Kidney (tissue), 14 donors: Measurements from ENCODE around the gene ACER3. TPM values are rescaled to one million over a fixed set of nuclear protein-coding genes. Genes with fewer than 3 reads are reported as not detected.

Source experiments
- DNase-seq, 5 donors: peaks; one replicate each; pipeline ENCODE4 v3.0.0-alpha.2; 2013 to 2020
- FAIRE-seq: peaks from 2 replicates; lab custom pipeline; 2012; peaks lifted over from hg19 to GRCh38; lab: Jason Lieb, UNC
- H3K27ac ChIP-seq, 2 donors: one replicate each; pipeline ENCODE4 v1.7.0; 2013; ENCODE audit warnings: low read depth in 2 of 2, low read length in 2 of 2, inconsistent platforms in 1 of 2
- H3K27me3 ChIP-seq: one replicate; pipeline ENCODE4 v1.7.1; 2013; ENCODE audit warnings: low read length, inconsistent platforms; ENCODE audit not compliant: control insufficient read depth, insufficient read depth
- H3K36me3 ChIP-seq, 3 donors: one replicate each; pipeline versions ENCODE4 v1.7.0 to v1.7.1; 2013; ENCODE audit warnings: low read length in 3 of 3, control low read depth in 1 of 3, inconsistent platforms in 1 of 3; ENCODE audit not compliant: insufficient read depth in 3 of 3, control insufficient read depth in 2 of 3
- H3K4me1 ChIP-seq, 3 donors: one replicate each; pipeline versions ENCODE4 v1.7.0 to v1.7.1; 2013; ENCODE audit warnings: low read length in 3 of 3, inconsistent platforms in 1 of 3, low read depth in 1 of 3; ENCODE audit not compliant: control insufficient read depth in 2 of 3, insufficient read depth in 2 of 3
- H3K4me3 ChIP-seq, 3 donors: one replicate each; pipeline versions ENCODE4 v1.7.0 to v1.8.1; 2013; ENCODE audit warnings: low read length in 3 of 3, control low read depth in 1 of 3, inconsistent platforms in 1 of 3
- H3K9ac ChIP-seq, 3 donors: one replicate each; pipeline versions ENCODE4 v1.7.0 to v1.7.1; 2013; ENCODE audit warnings: low read length in 3 of 3, control low read depth in 1 of 3, inconsistent platforms in 1 of 3
- H3K9me3 ChIP-seq, 3 donors: one replicate each; pipeline versions ENCODE4 v1.7.0 to v1.7.1; 2013; ENCODE audit warnings: low read length in 3 of 3, control low read depth in 1 of 3, inconsistent platforms in 1 of 3; ENCODE audit not compliant: control insufficient read depth in 2 of 3, insufficient read depth in 1 of 3
- CTCF ChIP-seq: IDR thresholded peaks from 3 replicates; pipeline ENCODE4 v1.5.1; 2012; ENCODE audit warnings: mild to moderate bottlenecking, moderate library complexity, borderline replicate concordance; ENCODE audit not compliant: insufficient read depth; ENCODE audit errors: extremely low read depth
- intact Hi-C: fragments of 100-400 bp; cut with DNase I; formaldehyde crosslinking; loops from one replicate; pipeline ENCODE4 v1.11.1; 2022
- polyA plus RNA-seq: library from polyadenylated mRNA; stranded (reverse); fragments of 350-450 nt; fragmentation: Illumina TruSeq; extraction: RNeasy Lipid Tissue Mini Kit (QIAGEN cat#74804); gene quantifications from one replicate; pipeline ENCODE4 v1.2.3, GENCODE V29; 2014; ENCODE audit warnings: low read depth, low replicate concordance; ENCODE audit not compliant: insufficient read depth
- total RNA-seq: library from RNA; stranded (reverse); fragmentation: NEBNext Ultra II Directional; extraction: Animal tissue kit (Norgen Biotek cat#: 25700); gene quantifications from one replicate; pipeline ENCODE4 v1.2.1, GENCODE V29; 2021
- donor health status: control.
- donor health status: control.
- donor health status: control.
- donor health status: control.
- donor health status: control.
- donor health status: DM: yes; HTN: yes; CAD: no.
- donor health status: Normal renal cell carcinoma (clear cell type).

ACER3 gene
- total and polyA plus RNA-seq, 2 donors from 2014 or later, result 5.9 to 35.3 TPM

DNA sequence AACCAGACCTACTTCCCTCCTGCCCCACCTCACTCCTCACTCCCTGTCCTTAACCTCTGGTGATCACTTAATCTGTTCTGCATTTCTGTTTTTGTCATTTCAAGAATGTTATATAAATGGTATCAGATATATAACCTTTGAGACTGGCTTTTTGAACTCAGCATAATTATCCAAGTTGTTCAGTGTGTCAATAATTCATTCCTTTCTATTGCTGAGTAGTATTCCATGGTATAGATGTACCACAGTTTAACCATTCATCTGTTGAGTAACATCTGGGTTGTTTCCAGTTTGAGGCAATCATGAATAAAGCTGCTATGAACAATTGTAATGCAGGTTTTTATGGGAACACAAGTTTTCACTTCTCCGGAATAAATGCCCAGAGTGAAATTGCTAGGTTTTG is 138.9 kb downstream of the ACER3 start:
- Histone ChIP-seq H3K27me3 (no peaks in the 10 kb centered on the region), H3K9ac (no peak overlapping the region), H3K9me3 (peaks cover 0 to 4% (median 0%) of the 10 kb centered on the region in 3 donors), H3K4me1 (no peaks in the 10 kb centered on the region), H3K36me3 (no peaks in the 10 kb centered on the region), H3K27ac (no peak overlapping the region), H3K4me3 (no peak overlapping the region)
- no peak for TF ChIP-seq CTCF
- intact Hi-C loops, result no loop called here
- FAIRE-seq (no peak), DNase-seq (no peak)

- DNase-seq (no peak), FAIRE-seq (no peak)
- Histone ChIP-seq H3K36me3 (no peaks in the 10 kb centered on the region), H3K9me3 (peaks cover 0 to 4% (median 0%) of the 10 kb centered on the region in 3 donors), H3K27ac (no peak overlapping the region), H3K4me3 (no peak overlapping the region), H3K4me1 (no peaks in the 10 kb centered on the region), H3K27me3 (no peaks in the 10 kb centered on the region), H3K9ac (no peak overlapping the region)
- intact Hi-C loops, result no loop called here
- TF ChIP-seq CTCF, result no peak
These were observed 140.9 kb downstream of the ACER3 start for GRCh38 chr11:77001613-77002012.

- Histone ChIP-seq H3K4me1 (no peaks in the 10 kb centered on the region), H3K9me3 (peaks cover 0 to 4% (median 0%) of the 10 kb centered on the region in 3 donors), H3K36me3 (no peaks in the 10 kb centered on the region), H3K27me3 (no peaks in the 10 kb centered on the region), H3K4me3 (no peak overlapping the region), H3K9ac (no peak overlapping the region), H3K27ac (no peak overlapping the region)
- TF ChIP-seq CTCF, result no peak
- intact Hi-C loops, result no loop called here
- no peak for DNase-seq
- no peak for FAIRE-seq
These were observed 142.1 kb downstream of the ACER3 start for GRCh38 chr11:77002776-77003175.

DNA sequence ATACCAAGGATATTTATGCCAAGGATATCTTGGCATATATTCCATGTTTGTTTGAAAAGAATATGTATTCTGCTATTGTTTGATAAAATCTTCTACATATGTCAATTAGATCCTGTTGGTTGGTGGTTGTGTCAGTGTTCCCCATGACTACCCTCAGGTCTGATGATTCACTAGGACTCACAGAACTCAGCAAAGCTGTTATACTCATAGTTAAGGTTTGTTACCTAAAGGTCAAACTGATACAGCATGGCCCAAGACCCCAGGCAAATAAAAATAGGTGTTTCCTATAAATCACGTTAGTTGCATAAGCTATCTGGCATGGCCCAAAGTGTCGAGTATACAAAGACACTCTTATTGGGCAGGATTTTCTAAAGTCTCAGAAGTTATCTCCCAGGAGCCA is 143.2 kb downstream of the ACER3 start:
- intact Hi-C loops, result no loop called here
- Histone ChIP-seq H3K27ac (no peak overlapping the region), H3K9me3 (peaks cover 0 to 4% (median 0%) of the 10 kb centered on the region in 3 donors), H3K4me3 (no peak overlapping the region), H3K27me3 (no peaks in the 10 kb centered on the region), H3K9ac (no peak overlapping the region), H3K4me1 (no peaks in the 10 kb centered on the region), H3K36me3 (no peaks in the 10 kb centered on the region)
- no peak for TF ChIP-seq CTCF
- DNase-seq, result no peak
- FAIRE-seq, result no peak
